Upper lobe of left lung (tissue), 4 donors: ENCODE results near the gene TCAF2.
"Not testable (repeated sequence)": the region's sequence is repeated elsewhere in the genome, so short reads cannot be mapped to it uniquely, and the experiment has no call there.

Experiments
- EP300 ChIP-seq, 4 donors: sonication (generic); formaldehyde crosslinking; IDR thresholded peaks; one replicate each; pipeline ENCODE4 v1.5.1; 2017; ENCODE audit warnings: antibody characterized with exemption in 4 of 4, control low read depth in 2 of 4
- POLR2A ChIP-seq, 4 donors: fragments of 450-650 bp; IDR thresholded peaks; one replicate each; pipeline ENCODE4 v1.5.1; 2016 to 2017; ENCODE audit warnings: antibody characterized with exemption in 4 of 4, mild to moderate bottlenecking in 2 of 4
- TF ChIP-seq, protein P1 (sequence below), 6 experiments: fragments of 450-650 bp in 4 of 6; fragments of 200-600 bp in 2 of 6; sonication (generic) in 2 of 6; IDR thresholded peaks; one replicate each; pipeline ENCODE4 v1.5.1; 2016 to 2019; ENCODE audit warnings: antibody characterized with exemption in 6 of 6

DNA sequence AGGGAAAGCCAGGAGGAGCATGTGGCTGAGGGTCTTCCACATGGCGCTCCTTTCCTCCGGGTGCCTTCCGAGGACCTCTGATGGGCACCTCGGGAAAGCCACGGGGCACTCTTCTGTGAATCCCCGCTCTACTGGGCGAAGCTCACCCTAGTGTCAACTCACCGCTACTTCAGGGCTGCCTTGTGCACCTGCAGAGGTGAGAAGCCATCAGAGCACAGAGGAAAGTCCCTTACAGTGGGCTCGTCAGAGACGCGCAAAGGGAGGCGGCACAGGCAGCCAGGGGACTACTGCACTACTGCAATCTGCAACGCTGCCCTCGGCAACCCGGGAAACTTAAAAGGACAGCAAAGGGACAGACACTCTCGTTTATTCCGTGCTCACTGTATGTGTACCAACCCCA lies 1.4 kb downstream of the TCAF2 start:
- not testable (repeated sequence) for TF ChIP-seq POLR2A, EP300 (IDR thresholded peaks at IDR 0.05)
- TF ChIP-seq, protein P1, sequence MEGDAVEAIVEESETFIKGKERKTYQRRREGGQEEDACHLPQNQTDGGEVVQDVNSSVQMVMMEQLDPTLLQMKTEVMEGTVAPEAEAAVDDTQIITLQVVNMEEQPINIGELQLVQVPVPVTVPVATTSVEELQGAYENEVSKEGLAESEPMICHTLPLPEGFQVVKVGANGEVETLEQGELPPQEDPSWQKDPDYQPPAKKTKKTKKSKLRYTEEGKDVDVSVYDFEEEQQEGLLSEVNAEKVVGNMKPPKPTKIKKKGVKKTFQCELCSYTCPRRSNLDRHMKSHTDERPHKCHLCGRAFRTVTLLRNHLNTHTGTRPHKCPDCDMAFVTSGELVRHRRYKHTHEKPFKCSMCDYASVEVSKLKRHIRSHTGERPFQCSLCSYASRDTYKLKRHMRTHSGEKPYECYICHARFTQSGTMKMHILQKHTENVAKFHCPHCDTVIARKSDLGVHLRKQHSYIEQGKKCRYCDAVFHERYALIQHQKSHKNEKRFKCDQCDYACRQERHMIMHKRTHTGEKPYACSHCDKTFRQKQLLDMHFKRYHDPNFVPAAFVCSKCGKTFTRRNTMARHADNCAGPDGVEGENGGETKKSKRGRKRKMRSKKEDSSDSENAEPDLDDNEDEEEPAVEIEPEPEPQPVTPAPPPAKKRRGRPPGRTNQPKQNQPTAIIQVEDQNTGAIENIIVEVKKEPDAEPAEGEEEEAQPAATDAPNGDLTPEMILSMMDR (IDR thresholded peaks at IDR 0.05) = not testable (repeated sequence)
